Activated CD8-positive, alpha-beta memory T cell treated with anti-CD3 and anti-CD28 coated beads for 4 hours (primary cell): ENCODE measurements around the gene CDC42BPB.

Experiments used
- DNase-seq, 2 donors: peaks; one replicate each; pipeline ENCODE4 v3.0.0-alpha.2; 2020; ENCODE audit warnings: low read depth in 2 of 2

CDC42BPB gene

DNA sequence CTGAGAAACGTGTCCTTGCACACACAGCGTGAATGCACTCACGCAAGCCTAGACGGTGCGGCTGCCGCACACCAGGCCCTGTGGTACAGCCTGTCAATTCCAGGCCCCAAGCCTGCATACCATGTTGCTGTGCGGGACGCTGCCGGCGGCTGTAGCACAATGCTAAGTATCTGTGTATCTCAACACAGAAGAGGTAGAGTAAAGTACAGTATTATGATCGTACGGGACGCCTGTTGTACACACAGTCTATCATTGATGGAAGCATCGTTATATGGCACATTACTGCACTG lies 89.9 kb downstream of the CDC42BPB start:
- DNase-seq: no peak

- DNase-seq: no peak
Observed at GRCh38 chr14:102966681-102967505, 90.5 kb downstream of the CDC42BPB start.

DNA sequence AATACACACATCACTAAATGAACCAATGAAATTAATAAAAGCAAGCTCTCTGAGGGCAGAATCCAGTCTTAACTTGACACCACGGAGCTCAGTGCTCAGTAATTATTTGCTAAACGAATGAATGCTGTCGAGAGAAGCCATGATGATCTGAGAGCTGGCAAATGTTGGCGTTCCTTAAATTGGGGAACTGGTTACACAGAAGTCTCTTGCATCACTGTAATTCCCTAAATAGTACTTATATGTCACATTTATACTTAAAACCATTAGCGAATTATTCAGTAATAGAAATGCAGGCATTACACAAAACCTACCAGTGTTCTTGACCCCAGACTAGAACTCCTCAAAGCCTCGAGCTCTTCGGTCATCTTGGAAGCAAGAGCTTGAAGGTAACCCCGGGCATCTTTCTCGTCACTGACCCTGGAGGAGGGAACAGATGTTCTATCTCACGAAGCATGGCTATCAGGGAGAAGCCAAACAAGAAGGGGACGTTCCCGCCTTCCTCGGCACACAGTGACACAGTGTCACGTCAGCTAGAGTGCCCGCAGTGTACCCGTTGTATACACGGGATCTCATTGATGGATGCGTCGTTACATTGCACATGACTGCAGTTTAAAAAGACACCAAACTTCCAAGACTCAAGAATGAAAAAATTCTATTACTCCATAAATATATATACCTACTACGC lies 91.2 kb downstream of the CDC42BPB start:
- no peak for DNase-seq

GRCh38 chr14:102965282-102965681 lies 92.1 kb downstream of the CDC42BPB start:
- DNase-seq: no peak

DNA sequence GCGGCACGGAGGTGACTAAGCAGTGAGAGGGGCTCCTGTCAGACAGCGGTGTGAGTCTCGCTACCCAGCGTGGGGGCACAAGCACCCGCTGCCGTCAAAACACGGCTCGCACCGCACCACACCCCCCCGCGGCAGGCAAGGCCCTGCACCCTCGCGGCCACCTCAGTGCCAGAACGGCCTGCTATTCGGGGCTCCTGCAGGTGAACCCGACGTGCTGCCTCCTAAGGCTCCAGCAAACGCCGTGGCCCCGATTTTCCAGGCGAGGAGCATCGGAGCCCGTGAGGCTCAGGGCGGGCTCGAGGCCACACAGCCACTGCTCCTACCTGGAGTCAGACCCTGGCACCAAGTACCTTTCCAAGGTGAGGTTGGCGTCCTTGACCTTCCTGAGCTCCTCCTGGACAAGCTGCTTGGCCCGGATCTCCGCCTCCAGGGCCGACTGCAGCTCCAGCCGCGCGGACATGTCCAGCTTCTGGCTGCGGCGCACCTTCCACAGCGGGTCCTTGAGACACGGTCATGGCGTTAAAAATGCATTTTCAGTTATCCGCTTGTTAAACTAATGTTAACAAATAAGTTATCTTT lies 93.1 kb downstream of the CDC42BPB start:
- DNase-seq: no peak

DNA sequence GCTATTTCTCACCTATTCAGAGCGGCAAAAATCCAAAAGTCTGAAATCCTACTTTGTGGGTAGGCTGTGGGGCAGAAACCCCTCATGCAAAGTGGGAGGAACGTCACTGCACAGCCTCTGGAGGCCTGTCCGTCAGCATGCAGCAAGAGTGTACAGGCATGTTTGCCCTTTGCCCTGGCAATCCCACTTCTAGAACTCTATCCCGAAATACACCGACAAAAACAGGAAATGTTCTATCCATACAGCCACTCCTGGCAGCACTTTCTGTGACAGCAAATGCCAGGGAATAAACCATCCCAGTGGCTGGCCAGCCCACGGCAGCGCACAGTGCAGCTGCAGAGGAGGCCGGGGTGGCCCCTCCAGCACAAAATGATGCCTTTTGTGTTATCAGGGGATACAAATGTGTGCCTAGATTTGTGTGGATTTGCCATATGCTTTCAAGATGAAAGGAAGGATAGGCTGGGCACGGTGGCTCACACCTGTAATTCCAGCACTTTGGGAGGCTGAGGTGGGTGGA lies 95.2 kb downstream of the CDC42BPB start:
- no peak for DNase-seq

- DNase-seq: no peak
Observed at GRCh38 chr14:102958461-102958860, 98.9 kb downstream of the CDC42BPB start.

DNA sequence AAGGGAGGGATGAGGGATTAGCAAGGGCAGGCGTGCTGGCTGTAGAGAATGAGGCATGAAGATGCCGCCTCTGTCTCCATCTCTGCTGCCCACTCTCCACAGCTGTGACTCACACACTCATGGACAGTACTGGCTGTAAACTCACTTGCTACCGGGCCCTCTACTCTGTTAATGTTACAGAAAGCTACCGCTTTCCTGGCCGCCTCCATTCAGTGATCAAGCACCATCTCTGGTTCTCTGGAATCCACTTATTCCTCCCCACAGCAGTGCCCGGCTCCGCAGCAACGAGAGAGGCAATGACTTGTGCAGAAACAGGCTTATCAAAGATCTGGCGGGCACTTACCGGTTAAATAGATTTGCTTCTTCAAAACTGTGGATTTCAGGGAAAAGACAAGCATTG lies 100.1 kb downstream of the CDC42BPB start:
- DNase-seq: no peak

DNA sequence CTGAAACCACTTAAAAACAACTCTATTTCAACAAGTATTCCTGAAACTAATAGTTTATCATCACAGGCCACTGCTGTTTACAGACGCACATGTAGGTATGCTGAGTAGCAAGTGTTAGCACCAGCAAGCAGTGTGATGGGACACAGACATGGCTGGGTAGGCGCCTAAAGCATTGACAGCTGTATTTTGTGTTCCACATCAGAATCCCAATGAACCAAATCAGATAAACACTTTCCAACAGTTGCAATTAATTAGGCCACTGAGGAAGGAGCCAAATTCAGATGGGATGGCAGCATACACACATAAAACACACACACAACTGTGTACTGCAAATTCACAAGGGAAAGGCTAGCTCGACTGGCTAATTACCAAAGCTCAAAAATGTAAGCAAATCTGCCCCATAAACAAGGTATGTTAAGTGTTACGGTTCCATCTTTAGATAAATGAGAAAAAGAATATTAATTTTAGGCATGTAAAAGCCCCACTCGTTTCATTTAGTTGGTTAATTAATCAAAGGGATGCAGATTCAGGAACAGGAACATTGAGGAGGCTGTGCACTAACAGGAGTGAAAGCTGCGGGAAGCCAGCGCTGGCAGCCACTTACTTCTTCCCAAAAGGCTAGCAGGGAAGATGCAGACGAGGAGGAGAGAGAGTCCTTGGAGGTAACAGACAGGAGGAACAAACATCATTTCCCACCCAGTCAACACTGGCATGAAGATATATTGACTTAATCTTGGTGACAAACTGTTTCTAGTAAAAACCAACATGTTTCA lies 101.5 kb downstream of the CDC42BPB start:
- DNase-seq: no peak

DNA sequence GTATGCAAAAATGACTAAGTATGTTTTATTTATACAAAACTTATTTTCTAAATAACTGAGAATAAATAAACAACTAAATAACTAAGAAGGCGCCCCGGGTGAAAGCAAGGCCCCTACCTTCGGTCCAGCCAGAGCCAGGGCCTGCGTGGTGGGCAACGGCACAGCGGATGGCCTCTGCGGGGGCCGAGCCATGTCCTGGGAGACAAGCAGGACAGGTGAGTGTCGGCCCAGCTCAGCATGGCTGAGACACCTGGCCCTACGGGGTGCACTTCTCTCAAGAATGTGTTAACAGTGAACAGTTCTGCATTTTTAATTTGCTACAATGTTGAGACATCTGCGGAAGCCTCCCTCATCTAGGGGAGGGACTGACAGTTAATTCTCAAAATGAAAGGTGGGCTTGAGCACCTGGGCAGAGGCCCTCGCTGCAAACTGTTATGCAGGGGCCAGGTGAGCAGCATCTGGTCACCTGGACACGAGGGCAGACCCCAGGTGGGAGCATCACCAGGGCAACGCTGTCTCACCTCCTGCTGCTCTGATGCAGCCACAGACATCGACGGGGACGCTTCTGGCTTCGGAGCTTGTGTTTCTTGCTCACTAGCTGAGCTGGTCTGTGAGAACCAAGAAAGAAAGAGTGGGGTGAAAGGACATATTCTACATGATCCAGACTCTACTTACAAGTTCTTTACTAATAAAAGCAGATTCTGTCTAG lies 103.1 kb downstream of the CDC42BPB start:
- no peak for DNase-seq

DNA sequence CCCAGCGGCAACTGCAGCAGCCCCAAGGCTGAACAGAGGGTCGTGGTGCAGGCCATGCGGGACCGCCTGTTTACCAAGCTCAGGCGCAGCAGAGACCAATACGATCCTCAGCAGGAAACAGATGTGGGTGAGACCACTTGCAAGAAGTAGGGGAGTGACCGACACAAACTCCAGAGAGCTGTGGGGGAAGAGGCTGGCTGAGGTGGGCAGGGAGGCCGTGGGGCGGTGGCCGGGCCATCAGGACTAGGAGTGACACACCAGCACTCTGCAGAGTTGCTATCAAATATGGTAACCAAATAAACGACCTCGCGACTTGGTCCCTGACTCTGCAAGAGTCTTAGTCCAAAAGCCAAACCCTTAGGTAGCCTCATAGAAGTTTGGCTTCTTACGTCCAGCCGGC lies 104.2 kb downstream of the CDC42BPB start:
- DNase-seq: no peak

GRCh38 chr14:102952276-102952675 lies 105.1 kb downstream of the CDC42BPB start:
- DNase-seq: no peak

- DNase-seq: no peak
Observed at GRCh38 chr14:102951799-102952198, 105.5 kb downstream of the CDC42BPB start.

- no peak for DNase-seq
Observed at GRCh38 chr14:102951034-102951433, 106.3 kb downstream of the CDC42BPB start.

DNA sequence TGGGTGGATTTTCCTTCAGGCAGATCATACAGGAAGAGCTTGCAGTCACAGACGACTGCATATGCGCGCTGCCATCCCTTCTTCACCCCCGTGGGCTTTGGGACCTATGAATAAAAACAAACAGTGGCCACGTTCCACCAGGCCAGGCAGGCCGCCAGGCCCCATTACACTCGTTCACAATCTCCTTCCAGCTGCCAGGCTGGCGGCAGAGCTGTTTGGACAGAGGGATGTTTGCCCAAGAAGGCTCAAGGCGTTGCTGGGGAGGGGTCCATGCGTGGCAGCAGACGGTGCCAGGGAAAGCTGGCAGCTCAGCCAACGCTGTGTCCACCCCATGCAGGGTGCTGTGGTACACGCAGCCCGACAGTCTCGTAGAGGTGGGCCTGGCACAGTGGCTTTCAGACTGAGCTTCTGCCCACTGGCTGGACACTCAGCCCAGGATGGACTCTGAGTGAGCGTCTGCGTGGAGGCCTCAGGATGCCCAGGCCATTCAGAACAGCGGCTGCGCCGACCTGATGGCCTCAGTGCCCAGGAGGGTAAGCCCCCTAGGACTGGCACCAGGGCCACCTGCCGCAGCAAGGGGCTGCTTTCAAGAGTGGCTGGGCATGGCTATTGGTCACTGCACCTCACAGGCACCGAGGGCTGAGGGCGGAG lies 107.4 kb downstream of the CDC42BPB start:
- no peak for DNase-seq

GRCh38 chr14:102949062-102949800 lies 108.1 kb downstream of the CDC42BPB start:
- DNase-seq: no peak

GRCh38 chr14:102948698-102949061 lies 108.7 kb downstream of the CDC42BPB start:
- DNase-seq: no peak

DNA sequence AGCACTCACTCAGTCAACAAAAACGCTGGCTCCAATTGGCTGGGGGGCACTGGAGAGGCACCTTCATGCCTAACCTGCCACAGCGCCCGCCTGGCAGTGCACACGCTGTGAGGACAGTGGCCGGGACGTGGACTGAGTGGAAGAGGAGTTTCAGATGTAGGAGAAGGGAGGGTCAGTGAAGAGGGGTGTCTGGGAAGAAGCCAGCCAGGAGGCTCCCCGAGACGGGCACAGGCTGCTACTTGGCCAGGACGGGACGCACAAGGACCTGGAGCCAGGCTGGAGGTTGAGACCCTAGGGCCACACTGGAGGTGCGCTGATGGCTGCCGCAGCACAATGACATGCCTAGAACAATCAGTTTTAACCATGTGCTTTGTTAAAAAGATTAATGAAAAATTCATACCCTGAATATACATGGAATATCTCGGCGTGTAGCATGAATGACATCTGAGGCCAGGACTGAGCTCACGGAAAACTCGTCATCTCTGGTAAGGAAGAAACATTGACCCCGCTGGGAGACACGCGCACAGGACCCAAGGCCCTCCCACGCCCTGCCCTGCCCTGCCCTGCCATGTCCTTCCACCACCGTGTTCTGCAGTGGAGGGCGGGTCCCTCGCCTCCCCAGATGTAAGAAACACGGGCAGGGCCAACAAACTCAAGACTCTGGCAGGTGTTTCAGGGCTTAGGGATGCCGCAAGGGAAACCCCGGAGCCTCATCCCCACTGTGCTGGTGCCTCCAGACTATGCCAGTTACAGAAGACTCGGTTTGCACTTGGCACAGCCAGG lies 109.8 kb downstream of the CDC42BPB start:
- no peak for DNase-seq

DNA sequence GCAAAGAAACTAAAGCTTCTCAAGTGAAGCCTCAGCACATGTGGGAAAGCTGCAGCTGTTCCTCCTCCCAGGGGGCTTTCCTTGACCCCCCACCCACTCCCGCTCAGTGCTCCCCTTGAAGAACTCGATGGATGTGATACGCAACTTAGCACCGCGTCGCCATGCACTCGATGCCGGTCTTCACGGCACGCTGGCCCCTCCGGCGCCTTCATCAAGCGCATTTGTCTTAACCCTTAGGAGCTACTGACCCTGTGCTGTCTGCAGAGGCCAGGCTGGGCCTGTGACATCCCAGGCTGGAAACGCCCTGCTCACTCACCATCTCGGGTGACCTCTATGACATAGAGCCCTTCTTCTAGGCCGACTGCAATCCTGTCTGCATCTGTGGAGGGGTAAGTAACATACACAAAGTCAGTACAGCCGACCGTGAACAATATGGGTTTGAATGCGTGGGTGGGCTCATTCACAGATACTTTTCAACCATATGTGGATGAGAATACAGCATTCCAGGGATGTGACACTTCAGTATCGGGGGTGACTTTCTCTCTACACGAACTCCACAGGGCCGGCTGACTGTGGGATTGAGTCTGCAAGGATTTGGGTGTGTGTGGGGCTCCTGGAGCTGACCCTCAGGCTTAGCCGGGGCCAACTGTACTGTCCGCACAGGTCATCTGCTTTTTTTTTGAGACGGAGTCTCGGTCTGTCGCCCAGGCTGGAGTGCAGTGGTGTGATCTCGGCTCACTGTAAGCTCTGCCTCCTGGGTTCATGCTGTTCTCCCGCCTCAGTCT lies 111.8 kb downstream of the CDC42BPB start:
- DNase-seq: no peak
